Measurements from ENCODE around the gene FES.
"Not testable (repeated sequence)": the region's sequence is repeated elsewhere in the genome, so short reads cannot be mapped to it uniquely, and the experiment has no call there.

The FES gene

DNA sequence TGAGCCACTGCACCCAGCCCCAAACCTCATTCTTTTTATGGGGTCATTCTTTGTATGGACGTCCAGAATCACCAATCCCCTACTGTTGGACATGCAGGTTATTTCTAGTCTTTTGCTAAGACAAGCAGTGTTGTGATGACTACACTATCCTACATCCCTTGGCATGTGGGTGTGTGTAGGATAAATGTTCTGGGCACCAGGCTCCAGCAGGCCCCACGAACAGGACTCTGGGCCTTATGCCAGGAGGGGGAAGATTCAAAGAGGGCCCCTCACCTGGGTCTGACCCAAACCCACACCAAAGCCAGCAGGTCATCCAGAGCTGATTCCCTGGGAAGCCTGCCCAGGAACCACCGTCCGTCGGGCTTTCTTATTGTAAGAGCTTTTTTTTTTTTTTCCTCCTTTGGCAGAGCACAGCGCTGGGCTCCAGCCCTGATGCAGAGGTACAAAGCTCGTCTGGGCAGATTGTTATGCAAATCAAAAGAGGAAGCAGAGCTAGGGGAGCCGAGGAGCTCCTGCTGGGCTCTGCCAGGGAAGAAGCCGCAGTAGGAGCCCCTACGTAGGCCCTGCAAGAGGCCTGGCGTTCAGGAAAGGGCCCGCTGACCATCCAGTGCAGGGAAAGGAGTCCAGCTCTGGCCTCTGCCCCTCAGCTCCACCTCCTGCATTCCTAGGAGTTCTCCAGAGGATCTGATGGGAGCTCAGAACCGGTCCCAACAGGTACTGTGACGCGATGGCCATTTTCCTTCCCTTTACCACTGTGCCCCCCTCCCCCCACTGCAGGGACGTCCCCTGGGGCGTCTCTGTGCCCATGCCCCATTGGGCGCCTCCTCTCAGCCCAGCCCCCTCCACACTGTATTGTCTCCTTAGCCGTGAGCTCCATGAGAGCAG is 44.9 kb upstream of the FES start:
- POLR2A ChIA-PET: no interaction called here
- CTCF ChIA-PET: no interaction called here
- TF ChIP-seq ARNT (IDR thresholded peaks at IDR 0.05) (no peak), NFRKB (IDR thresholded peaks at IDR 0.05) (no peak), FOXK2 (IDR thresholded peaks at IDR 0.05) (no peak), SP1 (IDR thresholded peaks at IDR 0.05) (no peak), TARDBP (IDR thresholded peaks at IDR 0.05) (no peak)
- DNase-seq (ENCODE audit: extremely low spot score): no peak

DNA sequence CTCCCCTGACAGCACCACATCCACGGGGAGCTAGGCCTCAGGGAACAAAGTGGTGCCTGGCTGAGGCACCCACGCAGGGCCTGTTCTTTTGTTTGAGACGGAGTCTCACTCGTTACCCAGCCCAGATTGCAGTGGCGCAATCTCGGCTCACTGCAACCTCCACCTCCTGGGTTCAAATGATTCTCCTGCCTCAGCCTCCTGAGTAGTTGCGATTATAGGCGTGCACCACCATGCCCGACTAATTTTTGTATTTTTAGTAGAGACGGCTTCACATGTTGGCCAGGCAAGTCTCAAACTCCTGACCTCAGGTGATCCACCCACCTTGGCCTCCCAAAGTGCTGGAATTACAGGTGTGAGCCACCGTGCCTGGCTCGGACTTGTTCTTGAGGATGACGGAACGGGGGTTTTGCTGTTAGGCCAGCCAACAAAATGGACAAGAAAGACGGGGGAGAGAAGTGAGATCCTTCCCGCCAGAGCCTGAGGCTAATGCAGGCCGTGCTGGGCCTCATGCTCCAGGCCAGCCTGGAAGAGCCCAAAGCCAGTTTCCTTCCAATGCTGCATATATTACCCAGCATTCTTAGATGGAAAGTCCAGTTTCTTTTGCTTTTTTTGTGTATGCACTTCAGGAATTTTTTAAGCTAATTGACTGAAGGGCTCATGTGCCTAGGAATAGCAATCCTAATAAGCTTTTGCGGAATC is 44.0 kb upstream of the FES start:
- POLR2A ChIA-PET: no interaction called here
- TF ChIP-seq CTBP1 (IDR thresholded peaks at IDR 0.05; ENCODE audit: borderline replicate concordance) (no peak), ZNF384 (IDR thresholded peaks at IDR 0.05) (no peak), ARNT (IDR thresholded peaks at IDR 0.05) (no peak), BHLHE40 (IDR thresholded peaks at IDR 0.05; ENCODE audit: borderline replicate concordance) (no peak), TARDBP (IDR thresholded peaks at IDR 0.05) (no peak), NFRKB (IDR thresholded peaks at IDR 0.05) (no peak), FOXA1 (IDR thresholded peaks at IDR 0.05) (no peak)
- DNase-seq (ENCODE audit: extremely low spot score): no peak
- CTCF ChIA-PET: no interaction called here

DNA sequence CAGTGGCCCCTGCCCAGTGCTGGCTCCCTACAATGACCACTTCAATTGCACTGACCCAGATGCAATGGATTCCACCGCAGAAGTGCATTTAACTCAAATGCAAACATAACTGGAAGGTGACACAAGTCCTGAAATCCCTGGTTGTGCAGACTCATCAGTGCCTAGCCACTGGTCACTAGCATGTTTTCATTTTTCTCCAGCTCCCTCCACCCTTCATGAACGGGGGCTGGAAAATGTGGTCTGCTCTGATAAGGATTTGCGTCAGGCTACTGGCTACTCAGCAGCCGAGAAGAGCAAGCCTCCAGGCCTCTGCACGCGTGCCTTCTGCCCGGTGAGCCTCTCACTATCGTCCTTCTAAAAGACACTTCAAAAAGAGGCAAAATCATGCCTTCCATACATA is 43.4 kb upstream of the FES start:
- DNase-seq (ENCODE audit: extremely low spot score): no peak
- ChIA-PET CTCF (no interaction called here), POLR2A (interaction anchor here (0.6 kb wide), 1 partner anchor 54 kb away, joined by 3 read pairs; no protein-coding TSS in a partner anchor)
- no peak for TF ChIP-seq SP1 (IDR thresholded peaks at IDR 0.05)
- TF ChIP-seq FOXA1 (IDR thresholded peaks at IDR 0.05): no peak
- no peak for TF ChIP-seq ARNT (IDR thresholded peaks at IDR 0.05)
- TF ChIP-seq CTBP1 (IDR thresholded peaks at IDR 0.05; ENCODE audit: borderline replicate concordance): no peak

DNA sequence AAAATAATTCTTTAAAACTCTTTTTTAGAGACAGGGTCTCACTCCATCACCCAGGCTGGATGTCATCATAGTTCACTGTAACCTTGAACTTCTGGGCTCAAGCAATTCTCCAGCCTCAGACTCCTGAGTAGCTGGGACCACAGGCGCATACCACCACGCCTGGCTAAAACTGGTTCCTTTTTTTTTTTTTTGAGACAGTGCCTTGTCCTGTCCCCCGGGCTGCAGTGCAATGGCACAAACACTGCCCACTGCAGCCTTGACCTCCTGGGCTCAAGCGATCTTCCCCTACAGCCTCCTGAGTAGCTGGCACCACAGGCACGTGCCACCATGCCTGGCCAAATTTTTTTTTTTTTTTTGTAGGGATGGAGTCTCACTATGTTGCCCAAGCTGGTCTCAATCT is 39.6 kb upstream of the FES start:
- DNase-seq (ENCODE audit: extremely low spot score): no peak
- TF ChIP-seq CTBP1 (IDR thresholded peaks at IDR 0.05; ENCODE audit: borderline replicate concordance): no peak
- TF ChIP-seq SP1 (IDR thresholded peaks at IDR 0.05): no peak
- no peak for TF ChIP-seq FOXA1 (IDR thresholded peaks at IDR 0.05)
- no peak for TF ChIP-seq L3MBTL2 (conservative IDR thresholded peaks at IDR 0.05)
- no peak for TF ChIP-seq FOXK2 (IDR thresholded peaks at IDR 0.05)
- TF ChIP-seq ZNF384 (IDR thresholded peaks at IDR 0.05): no peak
- no peak for TF ChIP-seq SUZ12 (IDR thresholded peaks at IDR 0.05)
- TF ChIP-seq FOXM1 (IDR thresholded peaks at IDR 0.05; ENCODE audit: borderline replicate concordance): no peak
- no peak for TF ChIP-seq BHLHE40 (IDR thresholded peaks at IDR 0.05; ENCODE audit: borderline replicate concordance)
- no peak for TF ChIP-seq HDGF (IDR thresholded peaks at IDR 0.05; ENCODE audit: borderline replicate concordance)
- no peak for TF ChIP-seq NFRKB (IDR thresholded peaks at IDR 0.05)
- TF ChIP-seq, protein P1, sequence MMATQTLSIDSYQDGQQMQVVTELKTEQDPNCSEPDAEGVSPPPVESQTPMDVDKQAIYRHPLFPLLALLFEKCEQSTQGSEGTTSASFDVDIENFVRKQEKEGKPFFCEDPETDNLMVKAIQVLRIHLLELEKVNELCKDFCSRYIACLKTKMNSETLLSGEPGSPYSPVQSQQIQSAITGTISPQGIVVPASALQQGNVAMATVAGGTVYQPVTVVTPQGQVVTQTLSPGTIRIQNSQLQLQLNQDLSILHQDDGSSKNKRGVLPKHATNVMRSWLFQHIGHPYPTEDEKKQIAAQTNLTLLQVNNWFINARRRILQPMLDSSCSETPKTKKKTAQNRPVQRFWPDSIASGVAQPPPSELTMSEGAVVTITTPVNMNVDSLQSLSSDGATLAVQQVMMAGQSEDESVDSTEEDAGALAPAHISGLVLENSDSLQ (IDR thresholded peaks at IDR 0.05): no peak
- no peak for TF ChIP-seq ARNT (IDR thresholded peaks at IDR 0.05)
- no peak for TF ChIP-seq TARDBP (IDR thresholded peaks at IDR 0.05)
- no peak for TF ChIP-seq LEF1 (IDR thresholded peaks at IDR 0.05; ENCODE audit: borderline replicate concordance)
- TF ChIP-seq ELF4 (IDR thresholded peaks at IDR 0.05): no peak
- ChIA-PET CTCF (no interaction called here), POLR2A (no interaction called here)

DNA sequence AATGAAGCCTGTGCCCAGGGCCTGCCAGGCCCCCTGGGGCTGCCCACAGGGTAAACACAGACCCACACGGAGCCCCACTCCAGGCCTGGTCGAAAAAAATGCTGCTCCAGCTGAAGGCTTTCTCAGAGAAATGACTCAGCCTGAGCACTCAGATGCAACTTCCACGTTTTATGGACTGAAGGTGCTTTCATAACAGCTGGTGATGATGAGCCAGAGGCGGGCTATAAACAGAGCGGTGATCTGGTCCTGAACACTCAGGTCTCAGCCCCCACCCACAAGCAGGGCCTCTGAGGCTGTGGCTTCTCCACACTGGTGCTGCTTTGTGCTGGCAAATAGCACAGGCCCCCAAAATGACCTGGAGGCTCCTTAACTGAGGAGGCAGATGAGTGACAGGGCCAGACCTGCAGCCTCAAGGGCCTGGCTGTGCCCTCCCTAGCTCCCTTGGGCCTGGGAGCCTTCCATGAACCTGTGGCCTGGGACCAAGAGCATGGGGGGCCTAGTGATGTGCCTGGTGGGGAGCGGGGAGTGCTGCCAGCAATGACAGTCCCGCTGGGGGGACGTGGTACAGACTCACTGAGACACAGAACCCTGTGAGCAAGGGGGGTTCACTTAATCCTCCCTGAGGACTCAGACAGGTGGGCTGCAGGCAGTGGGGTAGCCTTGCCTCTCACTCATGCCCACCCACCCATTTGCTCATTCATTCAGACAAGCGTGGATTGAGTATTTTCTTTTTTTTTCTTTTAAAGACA is 38.9 kb upstream of the FES start:
- POLR2A ChIA-PET: no interaction called here
- no peak for DNase-seq (ENCODE audit: extremely low spot score)
- CTCF ChIA-PET: no interaction called here
- no peak for TF ChIP-seq TARDBP (IDR thresholded peaks at IDR 0.05)
- TF ChIP-seq, protein P1 (IDR thresholded peaks at IDR 0.05): peak; percentile 64

DNA sequence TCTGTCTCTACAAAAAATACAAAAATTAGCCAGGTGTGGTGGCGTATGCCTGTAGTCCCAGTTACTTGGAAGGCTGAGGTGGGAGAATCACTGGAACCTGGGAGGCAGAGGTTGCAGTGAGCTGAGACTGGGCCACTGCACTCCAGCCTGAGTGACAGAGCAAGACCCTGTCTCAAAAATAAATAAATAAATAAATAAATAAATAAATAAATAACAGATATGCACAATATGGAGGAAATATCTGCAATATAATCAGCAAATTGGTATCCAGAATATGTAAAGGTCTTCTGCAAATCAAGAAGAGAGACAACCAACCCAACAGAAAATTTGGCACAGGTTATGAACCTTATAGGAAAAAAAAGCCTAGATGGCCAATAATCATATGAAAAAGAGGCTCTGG is 34.9 kb upstream of the FES start:
- POLR2A ChIA-PET: not testable (repeated sequence)
- CTCF ChIA-PET: interaction anchor here (0.6 kb wide), 1 partner anchor 12 kb away, joined by 3 read pairs; no protein-coding TSS in a partner anchor

DNA sequence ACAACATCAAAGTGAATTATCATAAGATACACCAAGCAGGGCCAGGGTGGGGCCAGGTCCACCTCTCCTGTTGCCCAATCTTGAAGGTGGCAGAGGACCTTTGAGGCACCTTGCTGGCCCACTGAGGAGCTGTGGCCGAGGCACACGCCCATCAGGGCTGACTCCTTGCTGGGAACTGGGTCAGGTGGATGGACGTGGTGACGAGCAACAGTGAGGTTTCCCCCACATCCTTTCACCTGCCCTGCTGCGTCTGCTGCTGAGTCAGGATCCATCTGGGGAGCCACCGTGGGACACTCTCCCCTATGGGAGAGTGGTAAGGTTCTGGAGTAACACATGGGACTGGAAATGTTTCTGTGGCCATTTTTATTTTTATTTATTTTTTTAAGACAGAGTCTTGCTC is 33.2 kb upstream of the FES start:
- ChIA-PET POLR2A (no interaction called here), CTCF (interaction anchor here (0.7 kb wide), 1 partner anchor 49 kb away, joined by 3 read pairs; no protein-coding TSS in a partner anchor)
- no peak for TF ChIP-seq LEF1 (IDR thresholded peaks at IDR 0.05; ENCODE audit: borderline replicate concordance)
- TF ChIP-seq TARDBP (IDR thresholded peaks at IDR 0.05): no peak
- TF ChIP-seq FOXK2 (IDR thresholded peaks at IDR 0.05): no peak
- TF ChIP-seq FOXA1 (IDR thresholded peaks at IDR 0.05): no peak
- no peak for TF ChIP-seq ELF4 (IDR thresholded peaks at IDR 0.05)
- TF ChIP-seq BHLHE40 (IDR thresholded peaks at IDR 0.05; ENCODE audit: borderline replicate concordance): no peak
- TF ChIP-seq NFRKB (IDR thresholded peaks at IDR 0.05): no peak
- TF ChIP-seq FOXM1 (IDR thresholded peaks at IDR 0.05; ENCODE audit: borderline replicate concordance): no peak
- no peak for TF ChIP-seq CTBP1 (IDR thresholded peaks at IDR 0.05; ENCODE audit: borderline replicate concordance)
- no peak for TF ChIP-seq SP1 (IDR thresholded peaks at IDR 0.05)
- TF ChIP-seq ZNF384 (IDR thresholded peaks at IDR 0.05): no peak
- no peak for TF ChIP-seq SUZ12 (IDR thresholded peaks at IDR 0.05)
- TF ChIP-seq, protein P1 (IDR thresholded peaks at IDR 0.05): no peak
- TF ChIP-seq ARNT (IDR thresholded peaks at IDR 0.05): no peak
- no peak for TF ChIP-seq L3MBTL2 (conservative IDR thresholded peaks at IDR 0.05)
- TF ChIP-seq HDGF (IDR thresholded peaks at IDR 0.05; ENCODE audit: borderline replicate concordance): no peak
- no peak for DNase-seq (ENCODE audit: extremely low spot score)

More for the DNA sequence above, 34.9 kb upstream of the FES start:
- DNase-seq (ENCODE audit: extremely low spot score): not testable (repeated sequence)

Measured in HEK293T (cell line).